Measurements from ENCODE around the gene ZFP30. TPM values are rescaled to one million over a fixed set of nuclear protein-coding genes. Genes with fewer than 3 reads are reported as not detected.

ZFP30 gene
- total RNA-seq, 1 experiment from 2014 or later = 12.4 TPM

GRCh38 chr19:37564624-37565369, 90.5 kb downstream of the ZFP30 start:
- DNase-seq (ENCODE audit: low read depth) = no peak

Other genes with a start within 250 kb of the ZFP30 start
- gene ZNF569, start 188.0 kb downstream of the ZFP30 start, total RNA-seq (2014; rRNA removed; shearing (Covaris generic)) = 12.5 and 17.9 TPM in 2 replicates
- 5.7 and 8.1 TPM in 2 replicates for gene ZNF570, start 186.1 kb downstream of the ZFP30 start, total RNA-seq (2014; rRNA removed; shearing (Covaris generic))
- 0.24 and 0.49 TPM in 2 replicates for gene ZNF793, start 148.5 kb downstream of the ZFP30 start, total RNA-seq (2014; rRNA removed; shearing (Covaris generic))
- gene ZNF571, start 60.7 kb downstream of the ZFP30 start, total RNA-seq (2014; rRNA removed; shearing (Covaris generic)) = 2.6 and 4.2 TPM in 2 replicates
- 0.78 and 0.96 TPM in 2 replicates for gene ZNF540, start 60.6 kb downstream of the ZFP30 start, total RNA-seq (2014; rRNA removed; shearing (Covaris generic))
- 2.8 and 3.3 TPM in 2 replicates for gene ZNF607, start 64.3 kb upstream of the ZFP30 start, total RNA-seq (2014; rRNA removed; shearing (Covaris generic))
- 3.1 and 4.9 TPM in 2 replicates for gene ZNF573, start 124.1 kb upstream of the ZFP30 start, total RNA-seq (2014; rRNA removed; shearing (Covaris generic))